Sigmoid colon (tissue), 4 donors: ENCODE data around the gene UBR2.

Experiments
- CTCF ChIP-seq, 4 experiments: fragments of 450-650 bp in 3 of 4; fragments of 200-600 bp in 1 of 4; IDR thresholded peaks; one replicate each; pipeline ENCODE4 v1.5.1; 2016 to 2019; ENCODE audit warnings: antibody characterized with exemption in 4 of 4, mild to moderate bottlenecking in 3 of 4, moderate library complexity in 2 of 4
- POLR2AphosphoS5 ChIP-seq, 4 donors: sonication (generic); formaldehyde crosslinking; IDR thresholded peaks; one replicate each; pipeline ENCODE4 v1.6.1; 2017; ENCODE audit warnings: antibody characterized with exemption in 4 of 4

- no peak for TF ChIP-seq POLR2AphosphoS5 (IDR thresholded peaks at IDR 0.05)
- no peak for TF ChIP-seq CTCF (IDR thresholded peaks at IDR 0.05)
Observed at GRCh38 chr6:42552380-42552779, 11.4 kb upstream of the UBR2 start.
